HUES6 (cell line): ENCODE data around the gene SUMF1.

ENCODE experiments used
- H3K27ac ChIP-seq: 2 replicates; pipeline ENCODE4 v1.7.0; 2013; ENCODE audit warnings: low read depth, mild to moderate bottlenecking, low read length, inconsistent platforms
- H3K27me3 ChIP-seq: 2 replicates; pipeline ENCODE4 v1.6.1; 2013; ENCODE audit warnings: low read length; ENCODE audit not compliant: control insufficient read depth, insufficient read depth
- H3K36me3 ChIP-seq: 2 replicates; pipeline ENCODE4 v1.6.1; 2013; ENCODE audit warnings: low read length; ENCODE audit not compliant: control insufficient read depth, insufficient read depth
- H3K4me1 ChIP-seq: 2 replicates; pipeline ENCODE4 v1.6.1; 2013; ENCODE audit warnings: low read length; ENCODE audit not compliant: control insufficient read depth, insufficient read depth
- H3K4me3 ChIP-seq: 2 replicates; pipeline ENCODE4 v1.5.1; 2013; ENCODE audit warnings: low read depth, low read length
- H3K9ac ChIP-seq: one replicate; pipeline ENCODE4 v1.6.1; 2013; ENCODE audit warnings: mild to moderate bottlenecking, low read length
- H3K9me3 ChIP-seq: 2 replicates; pipeline ENCODE4 v1.6.1; 2013; ENCODE audit warnings: low read depth, low read length; ENCODE audit not compliant: control insufficient read depth, insufficient read depth

SUMF1 gene

DNA sequence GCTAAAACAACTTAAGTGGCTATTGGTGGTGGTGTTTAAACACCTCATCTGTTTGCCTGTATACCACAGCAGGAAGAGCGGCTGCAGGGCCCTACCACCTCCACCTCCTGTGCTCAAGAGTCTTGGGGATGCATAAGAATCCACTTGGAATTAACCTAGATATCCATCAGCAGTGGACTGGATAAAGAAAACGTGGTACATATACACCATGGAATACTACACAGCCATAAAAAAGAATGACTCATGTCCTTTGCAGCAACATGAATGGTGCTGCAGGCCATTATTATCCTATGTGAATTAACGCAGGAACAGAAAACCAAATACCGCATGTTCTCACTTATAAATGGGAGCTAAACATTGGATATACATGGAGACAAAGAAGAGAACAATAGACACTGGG is 87.1 kb downstream of the SUMF1 start:
- no peaks in the 10 kb centered on the region for H3K27me3 ChIP-seq
- no peak overlapping the region for H3K27ac ChIP-seq
- H3K9ac ChIP-seq: no peak overlapping the region
- no peaks in the 10 kb centered on the region for H3K9me3 ChIP-seq
- H3K4me1 ChIP-seq: peaks cover 3% of the 10 kb centered on the region; the same call in 1 of the 2 replicates
- no peaks in the 10 kb centered on the region for H3K36me3 ChIP-seq
- no peak overlapping the region for H3K4me3 ChIP-seq

DNA sequence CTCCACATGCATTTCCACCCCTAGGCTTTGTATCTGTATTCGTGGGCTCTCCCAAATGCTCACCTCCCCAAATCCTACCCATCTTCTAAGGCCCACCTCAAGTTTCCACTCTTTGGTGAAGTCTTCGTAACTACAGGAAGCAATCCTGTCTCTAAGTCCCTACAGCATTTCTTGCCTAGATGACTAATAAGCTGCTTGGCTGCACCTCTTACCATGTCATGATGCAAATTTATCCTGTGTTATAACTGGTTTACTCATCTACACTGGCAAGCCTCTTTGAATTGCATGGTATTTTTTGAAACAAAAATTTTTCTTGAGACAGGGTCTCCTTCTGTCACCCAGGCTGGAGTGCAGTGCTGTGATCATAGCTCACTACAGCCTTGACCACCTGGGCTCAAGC is 90.6 kb downstream of the SUMF1 start:
- H3K9ac ChIP-seq: no peak overlapping the region
- H3K36me3 ChIP-seq: no peaks in the 10 kb centered on the region
- no peaks in the 10 kb centered on the region for H3K27me3 ChIP-seq
- no peak overlapping the region for H3K27ac ChIP-seq
- H3K4me1 ChIP-seq: peaks cover 3% of the 10 kb centered on the region; the same call in 1 of the 2 replicates
- no peak overlapping the region for H3K4me3 ChIP-seq
- no peaks in the 10 kb centered on the region for H3K9me3 ChIP-seq

GRCh38 chr3:4375911-4376310 is 91.2 kb downstream of the SUMF1 start:
- Histone ChIP-seq H3K36me3 (no peaks in the 10 kb centered on the region), H3K4me1 (peaks cover 3% of the 10 kb centered on the region; the same call in 1 of the 2 replicates), H3K9ac (no peak overlapping the region), H3K27ac (no peak overlapping the region), H3K9me3 (no peaks in the 10 kb centered on the region), H3K4me3 (no peak overlapping the region), H3K27me3 (no peaks in the 10 kb centered on the region)

DNA sequence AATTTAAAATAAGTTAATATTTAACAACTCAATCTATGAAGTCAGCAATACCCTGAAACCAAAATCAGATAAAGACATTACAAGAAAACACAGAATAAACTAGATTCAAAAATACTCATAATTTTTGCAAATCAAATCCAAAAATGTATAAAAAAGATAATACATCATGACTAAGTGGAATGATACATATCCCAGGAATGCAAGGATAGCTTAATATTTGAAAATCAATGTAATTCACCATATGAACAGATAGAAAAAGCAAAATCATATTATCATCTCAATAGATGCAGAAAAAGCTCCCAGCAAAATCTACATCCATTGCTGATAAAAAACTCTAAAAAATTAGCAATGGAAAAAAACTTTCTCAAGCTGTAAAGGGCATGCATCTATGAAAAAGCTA is 93.4 kb downstream of the SUMF1 start:
- no peaks in the 10 kb centered on the region for H3K9me3 ChIP-seq
- H3K4me3 ChIP-seq: no peak overlapping the region
- H3K27ac ChIP-seq: no peak overlapping the region

GRCh38 chr3:4362523-4362922 is 104.5 kb downstream of the SUMF1 start:
- H3K9me3 ChIP-seq: no peaks in the 10 kb centered on the region
- H3K36me3 ChIP-seq: no peaks in the 10 kb centered on the region
- H3K4me3 ChIP-seq: no peak overlapping the region
- H3K27me3 ChIP-seq: no peaks in the 10 kb centered on the region
- no peaks in the 10 kb centered on the region for H3K4me1 ChIP-seq
- H3K9ac ChIP-seq: no peak overlapping the region
- no peak overlapping the region for H3K27ac ChIP-seq

More for the DNA sequence above, 93.4 kb downstream of the SUMF1 start:
- Histone ChIP-seq H3K27me3 (no peaks in the 10 kb centered on the region), H3K9ac (no peak overlapping the region), H3K36me3 (no peaks in the 10 kb centered on the region), H3K4me1 (peaks cover 3% of the 10 kb centered on the region; the same call in 1 of the 2 replicates)

GRCh38 chr3:4360817-4361216 is 106.3 kb downstream of the SUMF1 start:
- Histone ChIP-seq H3K4me1 (no peaks in the 10 kb centered on the region), H3K27ac (no peak overlapping the region), H3K9me3 (no peaks in the 10 kb centered on the region), H3K36me3 (no peaks in the 10 kb centered on the region), H3K27me3 (no peaks in the 10 kb centered on the region), H3K4me3 (no peak overlapping the region), H3K9ac (no peak overlapping the region)

GRCh38 chr3:4359805-4360502 is 107.1 kb downstream of the SUMF1 start:
- Histone ChIP-seq H3K27me3 (no peaks in the 10 kb centered on the region), H3K36me3 (no peaks in the 10 kb centered on the region), H3K9ac (no peak overlapping the region), H3K4me3 (no peak overlapping the region), H3K27ac (no peak overlapping the region), H3K4me1 (no peaks in the 10 kb centered on the region), H3K9me3 (no peaks in the 10 kb centered on the region)

DNA sequence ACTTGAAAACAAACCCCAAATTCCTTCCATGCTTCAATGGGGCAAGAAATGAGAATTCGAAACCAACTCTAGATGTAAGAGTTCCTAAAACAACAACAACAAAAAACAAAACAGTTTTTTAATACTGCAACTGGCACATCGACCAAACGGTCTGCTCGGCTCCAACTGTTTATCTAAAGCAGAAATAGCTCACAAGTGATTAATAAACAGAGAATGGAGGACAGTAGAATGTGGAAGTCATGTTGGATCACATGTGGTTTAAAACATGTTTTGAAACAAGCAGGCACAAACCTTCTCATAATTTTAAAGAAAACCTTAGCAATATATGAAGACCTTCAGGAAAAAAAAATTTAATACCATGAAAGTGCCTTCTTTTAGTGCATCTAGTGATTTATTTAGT is 108.8 kb downstream of the SUMF1 start:
- H3K4me3 ChIP-seq: no peak overlapping the region
- H3K4me1 ChIP-seq: no peaks in the 10 kb centered on the region
- no peaks in the 10 kb centered on the region for H3K9me3 ChIP-seq
- no peaks in the 10 kb centered on the region for H3K27me3 ChIP-seq
- no peak overlapping the region for H3K27ac ChIP-seq
- no peak overlapping the region for H3K9ac ChIP-seq
- no peaks in the 10 kb centered on the region for H3K36me3 ChIP-seq

DNA sequence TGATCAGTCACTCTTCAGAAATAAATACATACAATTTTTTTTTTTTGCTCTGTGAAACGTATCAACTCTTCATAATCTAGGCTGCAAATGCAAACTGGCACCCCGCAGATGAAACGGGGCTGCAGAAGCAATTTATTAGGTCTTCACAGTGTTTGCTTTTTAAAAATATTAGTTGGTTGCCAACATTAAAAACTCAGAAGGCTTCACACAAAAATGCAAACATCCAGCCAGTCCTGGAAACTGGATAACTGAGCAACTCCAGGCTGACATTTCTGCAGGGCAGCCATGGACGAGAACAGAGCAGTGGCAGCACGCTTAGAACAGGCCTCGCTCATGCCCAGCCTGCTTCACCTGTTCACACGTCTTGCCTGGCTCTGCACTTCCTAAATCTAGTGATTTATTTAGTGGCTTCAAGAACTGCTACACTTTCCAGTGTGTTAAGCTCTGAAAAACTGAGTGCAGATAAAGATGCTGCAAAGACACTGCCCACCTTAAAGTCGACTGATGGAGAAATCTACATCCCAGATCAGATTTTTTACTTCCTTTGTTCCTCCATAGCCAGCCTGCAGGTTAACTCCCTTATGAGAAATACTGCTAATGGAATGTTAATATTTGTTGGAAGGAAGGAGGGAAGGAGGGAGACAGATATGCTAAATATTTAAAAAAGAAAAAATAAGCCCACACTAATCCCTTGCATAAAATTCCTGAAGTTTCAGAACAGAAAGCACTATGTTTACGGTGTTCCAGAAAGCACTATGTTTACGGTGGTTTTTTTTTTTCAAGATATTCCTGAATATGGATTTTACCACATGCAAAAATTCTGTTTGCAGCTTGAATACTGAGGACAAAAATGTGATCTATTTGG is 110.3 kb downstream of the SUMF1 start:
- no peak overlapping the region for H3K9ac ChIP-seq
- H3K4me1 ChIP-seq: no peaks in the 10 kb centered on the region
- no peak overlapping the region for H3K27ac ChIP-seq
- no peaks in the 10 kb centered on the region for H3K9me3 ChIP-seq
- H3K27me3 ChIP-seq: no peaks in the 10 kb centered on the region
- no peak overlapping the region for H3K4me3 ChIP-seq
- no peaks in the 10 kb centered on the region for H3K36me3 ChIP-seq

DNA sequence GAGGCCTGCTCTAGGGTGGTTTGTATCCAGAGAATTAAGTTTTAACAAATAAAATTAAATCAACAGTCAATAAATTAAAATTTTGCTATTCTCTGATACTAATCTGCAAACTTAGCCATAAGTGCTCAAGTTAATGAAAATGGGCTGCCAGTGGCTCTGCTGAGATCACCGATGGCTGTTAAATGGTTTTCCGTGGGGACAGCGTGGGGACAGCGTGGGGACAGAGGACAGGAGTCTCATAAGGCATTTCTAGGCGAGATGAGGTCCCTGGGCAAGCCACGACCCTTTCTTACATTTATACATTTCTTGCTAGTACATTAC is 110.9 kb downstream of the SUMF1 start:
- Histone ChIP-seq H3K4me3 (no peak overlapping the region), H3K36me3 (no peaks in the 10 kb centered on the region), H3K27ac (no peak overlapping the region), H3K27me3 (no peaks in the 10 kb centered on the region), H3K9me3 (no peaks in the 10 kb centered on the region), H3K4me1 (no peaks in the 10 kb centered on the region), H3K9ac (no peak overlapping the region)

- H3K4me3 ChIP-seq: no peak overlapping the region
- H3K4me1 ChIP-seq: no peaks in the 10 kb centered on the region
- H3K9me3 ChIP-seq: no peaks in the 10 kb centered on the region
- no peaks in the 10 kb centered on the region for H3K36me3 ChIP-seq
- no peak overlapping the region for H3K27ac ChIP-seq
- H3K9ac ChIP-seq: no peak overlapping the region
- no peaks in the 10 kb centered on the region for H3K27me3 ChIP-seq
Measured at GRCh38 chr3:4355401-4356219, 111.5 kb downstream of the SUMF1 start.
